Ascending aorta (tissue), 2 donors: ENCODE data around the gene RGS3. TPM values are rescaled to one million over a fixed set of nuclear protein-coding genes. Genes with fewer than 3 reads are reported as not detected.

Experiments
- DNase-seq, 2 donors: peaks; one replicate each; pipeline ENCODE4 v3.0.0-alpha.2; 2019; ENCODE audit warnings: low spot score in 2 of 2
- H3K27ac ChIP-seq, 2 donors: fragments of 200-600 bp; sonication (generic); one replicate each; pipeline ENCODE4 v1.5.1; 2016 to 2017; ENCODE audit warnings: mild to moderate bottlenecking in 1 of 2
- H3K27me3 ChIP-seq: fragments of 200-600 bp; sonication (generic); one replicate; pipeline ENCODE4 v1.5.1; 2017
- H3K36me3 ChIP-seq, 2 donors: fragments of 200-600 bp; sonication (generic); one replicate each; pipeline ENCODE4 v1.5.1; 2016
- H3K4me1 ChIP-seq, 2 donors: fragments of 200-600 bp; sonication (generic); one replicate each; pipeline ENCODE4 v1.5.1; 2016 to 2017; ENCODE audit warnings: mild to moderate bottlenecking in 1 of 2
- H3K4me3 ChIP-seq, 2 donors: fragments of 200-600 bp; sonication (generic); one replicate each; pipeline ENCODE4 v1.5.1; 2016 to 2017; ENCODE audit warnings: mild to moderate bottlenecking in 1 of 2
- H3K9me3 ChIP-seq, 2 donors: fragments of 200-600 bp; sonication (generic); one replicate each; pipeline ENCODE4 v1.5.1; 2016
- CTCF ChIP-seq, 3 experiments: fragments of 200-600 bp in 2 of 3; fragments of 450-650 bp in 1 of 3; sonication (generic) in 2 of 3; IDR thresholded peaks; one replicate each; pipeline ENCODE4 v1.5.1; 2016 to 2019; ENCODE audit warnings: antibody characterized with exemption in 3 of 3, mild to moderate bottlenecking in 1 of 3, moderate library complexity in 1 of 3
- intact Hi-C: fragments of 100-400 bp; cut with DNase I; formaldehyde crosslinking; loops from one replicate; pipeline ENCODE4 v1.15.1; 2023
- total RNA-seq: library from RNA; depleted of rRNA; stranded (reverse); fragments of >200 nt; gene quantifications from one replicate; pipeline ENCODE4 v1.1.0, GENCODE V29; 2016

The RGS3 gene
- total RNA-seq, 1 donor from 2014 or later = 125 TPM

DNA sequence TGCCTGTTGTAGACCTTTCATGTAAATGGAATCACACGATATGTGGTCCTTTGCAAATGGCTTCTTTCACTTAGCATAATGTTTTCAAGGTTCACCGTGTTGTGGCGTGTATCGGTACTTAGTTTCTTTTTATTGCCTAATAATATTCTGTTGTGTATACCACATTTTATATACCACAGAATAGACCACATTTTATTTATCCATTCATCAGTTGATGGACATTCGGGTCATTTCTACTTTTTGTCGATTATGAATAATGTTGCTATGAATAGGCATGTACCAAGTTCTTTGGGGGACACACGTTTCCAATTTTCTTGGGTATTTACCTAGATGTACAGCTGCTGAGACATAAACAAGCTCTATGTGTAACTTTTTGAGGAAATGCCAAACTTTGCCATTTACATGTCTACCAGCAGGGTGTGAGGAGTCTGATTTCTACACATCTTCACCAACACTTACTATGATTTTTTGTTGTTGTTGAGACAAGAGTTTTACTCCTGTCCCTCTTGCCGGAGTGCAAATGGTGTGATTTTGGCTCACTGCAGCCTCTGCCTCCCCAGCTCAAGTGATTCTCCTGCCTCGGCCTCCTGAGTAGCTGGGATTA is 144.7 kb downstream of the RGS3 start:
- intact Hi-C loops = no loop called here
- H3K4me3 ChIP-seq = no peak overlapping the region
- no peak for TF ChIP-seq CTCF (IDR thresholded peaks at IDR 0.05)
- no peaks in the 10 kb centered on the region for H3K9me3 ChIP-seq
- H3K27ac ChIP-seq = peak overlapping the region in 1 of 2 donors; percentile 27
- no peak for DNase-seq
- H3K36me3 ChIP-seq = no peaks in the 10 kb centered on the region
- H3K27me3 ChIP-seq = no peaks in the 10 kb centered on the region
- peaks cover 9 to 16% of the 10 kb centered on the region in 2 donors for H3K4me1 ChIP-seq

DNA sequence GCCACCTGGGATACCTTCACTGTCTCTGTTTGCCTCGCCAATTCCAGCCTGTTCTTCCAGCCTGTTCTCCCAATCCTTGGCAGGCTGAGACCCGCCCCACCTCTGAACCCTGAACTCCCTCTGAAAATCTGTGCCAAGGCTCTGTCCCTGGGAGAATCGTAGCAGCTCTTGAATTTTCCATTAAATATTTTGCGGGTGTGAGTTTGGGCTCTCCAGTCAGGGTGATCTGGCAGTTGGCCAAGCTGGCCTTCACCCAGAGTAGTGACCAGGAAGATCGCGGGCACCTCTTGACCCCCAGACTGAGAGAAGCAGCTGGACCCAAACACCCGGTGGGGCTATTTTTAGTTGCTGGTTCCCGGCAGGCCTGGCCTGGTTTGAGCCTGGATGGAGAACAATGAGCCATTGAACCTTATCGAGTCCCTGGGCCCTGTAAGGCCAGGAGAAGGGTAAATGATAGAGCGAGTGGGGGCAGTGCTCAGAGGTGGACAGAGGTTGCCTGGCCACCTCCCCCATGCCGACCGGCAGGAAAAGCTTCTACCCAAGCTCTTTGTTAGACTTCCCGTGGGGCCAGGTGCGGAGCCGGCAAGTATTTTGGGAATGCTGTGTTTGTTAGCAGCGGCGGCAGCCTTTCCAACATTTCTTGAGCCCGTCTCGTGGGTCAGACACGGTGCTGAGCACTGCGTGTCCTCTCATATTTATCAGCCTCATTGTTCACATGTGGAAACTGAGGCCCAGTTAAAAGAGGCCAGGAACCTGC is 146.2 kb downstream of the RGS3 start:
- DNase-seq = peak in 1 of 2 donors; percentile 93
- no peak overlapping the region for H3K4me3 ChIP-seq
- no peaks in the 10 kb centered on the region for H3K27me3 ChIP-seq
- H3K4me1 ChIP-seq = peaks cover 9 to 24% of the 10 kb centered on the region in 2 donors
- peak overlapping the region; percentile 81 to 87 for H3K27ac ChIP-seq
- no peaks in the 10 kb centered on the region for H3K36me3 ChIP-seq
- intact Hi-C loops = no loop called here
- no peak for TF ChIP-seq CTCF (IDR thresholded peaks at IDR 0.05)
- H3K9me3 ChIP-seq = no peaks in the 10 kb centered on the region

- intact Hi-C loops = no loop called here
Observed at GRCh38 chr9:113611461-113612215, 148.1 kb downstream of the RGS3 start.

DNA sequence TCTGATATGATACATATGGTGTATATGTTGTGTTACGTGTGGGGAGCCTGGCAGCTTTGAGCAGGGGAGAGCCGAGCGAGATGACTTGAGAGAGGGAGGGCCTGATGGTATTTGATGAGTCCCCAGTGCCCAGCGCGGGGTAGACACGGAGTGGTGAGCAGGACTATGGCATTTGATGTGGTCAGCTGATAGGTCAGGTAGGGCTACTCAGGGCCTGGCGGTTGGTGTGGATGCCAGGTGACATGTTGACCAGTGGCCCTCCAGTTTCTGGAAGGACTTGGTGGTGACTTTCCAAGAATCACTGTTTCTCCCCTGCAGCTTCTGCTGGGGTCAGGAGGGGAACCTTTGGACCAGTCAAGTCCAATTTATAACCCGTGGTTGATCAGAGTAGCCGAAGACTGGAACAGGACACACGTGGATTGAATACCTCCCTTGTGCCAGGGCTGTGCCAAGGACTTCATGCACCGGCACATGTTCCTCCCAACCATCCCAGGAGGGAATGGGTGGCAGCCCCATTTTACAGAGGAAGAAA is 148.8 kb downstream of the RGS3 start:
- H3K9me3 ChIP-seq = no peaks in the 10 kb centered on the region
- no peaks in the 10 kb centered on the region for H3K36me3 ChIP-seq
- TF ChIP-seq CTCF (IDR thresholded peaks at IDR 0.05) = no peak
- no peak for DNase-seq
- no peak overlapping the region for H3K4me3 ChIP-seq
- no peaks in the 10 kb centered on the region for H3K27me3 ChIP-seq
- peaks cover 26 to 47% of the 10 kb centered on the region in 2 donors for H3K4me1 ChIP-seq
- H3K27ac ChIP-seq = peak overlapping the region in 1 of 2 donors; percentile 97
- intact Hi-C loops = no loop called here

More at GRCh38 chr9:113611461-113612215, 148.1 kb downstream of the RGS3 start:
- no peak for DNase-seq
- TF ChIP-seq CTCF (IDR thresholded peaks at IDR 0.05) = no peak
- peaks cover 25 to 41% of the 10 kb centered on the region in 2 donors for H3K4me1 ChIP-seq
- H3K27me3 ChIP-seq = no peaks in the 10 kb centered on the region
- H3K4me3 ChIP-seq = no peak overlapping the region
- H3K9me3 ChIP-seq = no peaks in the 10 kb centered on the region
- H3K27ac ChIP-seq = peak overlapping the region in 1 of 2 donors; percentile 97
- H3K36me3 ChIP-seq = no peaks in the 10 kb centered on the region

- DNase-seq = no peak
- Histone ChIP-seq H3K27ac (peak overlapping the region in 1 of 2 donors; percentile 97), H3K36me3 (no peaks in the 10 kb centered on the region), H3K4me3 (no peak overlapping the region), H3K9me3 (no peaks in the 10 kb centered on the region), H3K27me3 (no peaks in the 10 kb centered on the region), H3K4me1 (peaks cover 26 to 49% of the 10 kb centered on the region in 2 donors)
- intact Hi-C loops = no loop called here
- no peak for TF ChIP-seq CTCF (IDR thresholded peaks at IDR 0.05)
Observed at GRCh38 chr9:113612828-113613227, 149.3 kb downstream of the RGS3 start.
